GM20000 (cell line): ENCODE measurements around the gene NUTM2B.
"Not testable (repeated sequence)": the region's sequence is repeated elsewhere in the genome, so short reads cannot be mapped to it uniquely, and the experiment has no call there.

Experiments used
- DNase-seq: peaks from one replicate; pipeline ENCODE4 v3.0.0; 2012; ENCODE audit warnings: low spot score
- CTCF ChIP-seq: IDR thresholded peaks from 2 replicates; pipeline ENCODE4 v1.5.1; 2012; ENCODE audit warnings: mild to moderate bottlenecking, control low read depth; ENCODE audit errors: extremely low read depth, missing control alignments

The NUTM2B gene

GRCh38 chr10:79702927-79703326 lies at the start of gene NUTM2B:
NUTM2B (plus strand) TSS chr10:79703227; CDS start chr10:79703610, 383 bp downstream.
- DNase-seq: not testable (repeated sequence)

GRCh38 chr10:79663287-79663686 lies 39.7 kb upstream of the NUTM2B start:
- not testable (repeated sequence) for DNase-seq

- DNase-seq: not testable (repeated sequence)
Observed at GRCh38 chr10:79664686-79665085, 38.3 kb upstream of the NUTM2B start.

- not testable (repeated sequence) for DNase-seq
Observed at GRCh38 chr10:79669248-79669788, 33.7 kb upstream of the NUTM2B start.

- DNase-seq: not testable (repeated sequence)
Observed at GRCh38 chr10:79674878-79675277, 28.1 kb upstream of the NUTM2B start.

- not testable (repeated sequence) for DNase-seq
Observed at GRCh38 chr10:79683026-79683883, 19.8 kb upstream of the NUTM2B start.

GRCh38 chr10:79683884-79684720 lies 18.9 kb upstream of the NUTM2B start:
- DNase-seq: not testable (repeated sequence)

GRCh38 chr10:79685044-79685685 lies 17.9 kb upstream of the NUTM2B start:
- TF ChIP-seq CTCF: peak; percentile 22
- not testable (repeated sequence) for DNase-seq

- DNase-seq: not testable (repeated sequence)
Observed at GRCh38 chr10:79686595-79686994, 16.4 kb upstream of the NUTM2B start.

GRCh38 chr10:79687406-79688150 lies 15.4 kb upstream of the NUTM2B start:
- DNase-seq: not testable (repeated sequence)

- not testable (repeated sequence) for DNase-seq
Observed at GRCh38 chr10:79688798-79689197, 14.2 kb upstream of the NUTM2B start.

GRCh38 chr10:79696596-79696995 lies 6.4 kb upstream of the NUTM2B start:
- DNase-seq: not testable (repeated sequence)

- not testable (repeated sequence) for DNase-seq
Observed at GRCh38 chr10:79697141-79697540, 5.9 kb upstream of the NUTM2B start.

GRCh38 chr10:79700381-79700944 lies 2.6 kb upstream of the NUTM2B start:
- not testable (repeated sequence) for DNase-seq

GRCh38 chr10:79707017-79707416 lies 4.0 kb downstream of the NUTM2B start:
- DNase-seq: not testable (repeated sequence)

GRCh38 chr10:79714976-79715375 lies 11.9 kb downstream of the NUTM2B start:
- DNase-seq: not testable (repeated sequence)

- not testable (repeated sequence) for DNase-seq
Observed at GRCh38 chr10:79716917-79717579, 14.0 kb downstream of the NUTM2B start.

GRCh38 chr10:79720000-79720399 lies 17.0 kb downstream of the NUTM2B start:
- DNase-seq: not testable (repeated sequence)
